HepG2 (cell line): ENCODE results near the gene SMAD2. TPM values are rescaled to one million over a fixed set of nuclear protein-coding genes. Genes with fewer than 3 reads are reported as not detected.

Experiments
- ATAC-seq: fragments of 200-7000 bp; cut with Tn5 transposase; 3 replicates; pipeline ENCODE4 v1.9.1; 2020; ENCODE audit warnings: mild to moderate bottlenecking, moderate library complexity
- BruUV-seq: library from RNA; stranded (reverse); fragments of 400-500 nt; replicated peaks from 2 replicates; lab custom pipeline; 2021; lab: Mats Ljungman, UMichigan
- CTCF ChIA-PET: fragments of 300-600 bp; formaldehyde crosslinking; extraction: SDS; loops from one replicate; lab custom pipeline; 2021; ENCODE audit warnings: low total read pairs, inconsistent platforms, low intra/inter-chr PET ratio; lab: Yijun Ruan, JAX
- POLR2A ChIA-PET: fragments of 350-600 bp; sonication (Branson Sonifier 250); formaldehyde crosslinking; loops from one replicate; lab custom pipeline; 2020; ENCODE audit warnings: antibody characterized with exemption, inconsistent platforms; lab: Yijun Ruan, JAX
- DNase-seq: peaks from one replicate; pipeline ENCODE4 v3.0.0-alpha.2; 2015; ENCODE audit warnings: low spot score
- FAIRE-seq: peaks from 3 replicates; lab custom pipeline; 2011; peaks lifted over from hg19 to GRCh38; lab: Jason Lieb, UNC
- H2AFZ ChIP-seq: one replicate; pipeline ENCODE4 v1.6.1; 2011; ENCODE audit warnings: low read length, inconsistent platforms
- H3K27ac ChIP-seq: fragments of 300-600 bp; 3 replicates; pipeline ENCODE4 v1.8.0; 2011; ENCODE audit warnings: mixed run types, mild to moderate bottlenecking, mixed read lengths, low read length, inconsistent platforms; ENCODE audit not compliant: insufficient read depth; ENCODE audit errors: extremely low read length
- H3K27me3 ChIP-seq, 2 experiments: fragments of 200-600 bp in 1 of 2; 2 replicates in 1 of 2; 3 replicates in 1 of 2; pipeline versions ENCODE4 v1.6.0 to v1.8.0; 2011; ENCODE audit warnings: low read length in 2 of 2, mild to moderate bottlenecking in 2 of 2, moderate library complexity in 2 of 2, inconsistent platforms in 1 of 2; ENCODE audit not compliant: insufficient read depth in 2 of 2, control insufficient read depth in 1 of 2
- H3K36me3 ChIP-seq, 2 experiments: fragments of 200-600 bp in 1 of 2; replicated peaks in 1 of 2; 2 replicates in 1 of 2; 3 replicates in 1 of 2; pipeline versions ENCODE4 v1.5.1 to v1.8.0; 2011; ENCODE audit warnings: low read length in 2 of 2, inconsistent platforms in 1 of 2; ENCODE audit not compliant: insufficient read depth in 2 of 2, control insufficient read depth in 1 of 2
- H3K4me1 ChIP-seq: 2 replicates; pipeline ENCODE4 v1.5.1; 2012; ENCODE audit warnings: low read length, inconsistent platforms; ENCODE audit not compliant: insufficient read depth
- H3K4me2 ChIP-seq: 2 replicates; pipeline ENCODE4 v1.6.0; 2011; ENCODE audit warnings: low read depth, low read length, inconsistent platforms
- H3K4me3 ChIP-seq, 3 experiments: fragments of 200-600 bp in 1 of 3; sonication (generic), shearing (Covaris generic) in 1 of 3; replicated peaks in 1 of 3; 2 replicates each; pipeline ENCODE4 v1.5.1; 2011 to 2016; ENCODE audit warnings: low read length in 3 of 3, inconsistent platforms in 2 of 3, low read depth in 2 of 3, mild to moderate bottlenecking in 2 of 3, control low read depth in 1 of 3, mixed read lengths in 1 of 3; ENCODE audit not compliant: insufficient read depth in 1 of 3
- H3K79me2 ChIP-seq: one replicate; pipeline ENCODE4 v1.6.1; 2011; ENCODE audit warnings: low read length, inconsistent platforms; ENCODE audit not compliant: insufficient read depth
- H3K9ac ChIP-seq: 2 replicates; pipeline ENCODE4 v1.6.0; 2011; ENCODE audit warnings: mild to moderate bottlenecking, low read depth, low read length, inconsistent platforms; ENCODE audit not compliant: insufficient read depth
- H3K9me3 ChIP-seq: 2 replicates; pipeline ENCODE4 v1.5.1; 2012; ENCODE audit warnings: mild to moderate bottlenecking, low read length
- H4K20me1 ChIP-seq: 2 replicates; pipeline ENCODE4 v1.6.0; 2011; ENCODE audit warnings: inconsistent platforms, mild to moderate bottlenecking, low read length, moderate library complexity; ENCODE audit not compliant: insufficient read depth
- AGO1 ChIP-seq: fragments of 200-400 bp; formaldehyde crosslinking; IDR thresholded peaks from 2 replicates; pipeline ENCODE4 v1.6.1; 2017; ENCODE audit warnings: mild to moderate bottlenecking, low read depth, low read length, moderate library complexity; ENCODE audit not compliant: poor library complexity, severe bottlenecking
- AHR ChIP-seq: IDR thresholded peaks from 2 replicates; pipeline ENCODE4 v1.6.1; 2018; ENCODE audit warnings: missing genetic modification reagents, missing compliant biosample characterization
- ARID2 ChIP-seq: sonication (generic); formaldehyde crosslinking; IDR thresholded peaks from 2 replicates; pipeline ENCODE4 v1.8.1; 2022; ENCODE audit warnings: mild to moderate bottlenecking, missing genetic modification reagents, borderline replicate concordance
- CERS6 ChIP-seq: sonication (generic); formaldehyde crosslinking; IDR thresholded peaks from 2 replicates; pipeline ENCODE4 v1.5.0; 2020; ENCODE audit warnings: missing genetic modification reagents
- E2F2 ChIP-seq: sonication (generic); formaldehyde crosslinking; IDR thresholded peaks from 2 replicates; pipeline ENCODE4 v1.4.0; 2020; ENCODE audit warnings: missing genetic modification reagents, borderline replicate concordance
- HNRNPLL ChIP-seq: fragments of 200-400 bp; formaldehyde crosslinking; IDR thresholded peaks from 2 replicates; pipeline ENCODE4 v1.6.1; 2017; ENCODE audit warnings: mild to moderate bottlenecking, low read depth, low read length; ENCODE audit not compliant: poor library complexity, severe bottlenecking
- MIXL1 ChIP-seq: IDR thresholded peaks from 2 replicates; pipeline ENCODE4 v1.6.1; 2016
- NR3C1 ChIP-seq: sonication (generic); formaldehyde crosslinking; IDR thresholded peaks from 2 replicates; pipeline ENCODE4 v1.4.0; 2020; ENCODE audit warnings: missing genetic modification reagents
- POLR2G ChIP-seq: fragments of 200-400 bp; formaldehyde crosslinking; IDR thresholded peaks from 2 replicates; pipeline ENCODE4 v1.6.1; 2018; ENCODE audit warnings: mild to moderate bottlenecking, low read depth, low read length, moderate library complexity
- ZFP90 ChIP-seq: sonication (generic); formaldehyde crosslinking; IDR thresholded peaks from 2 replicates; pipeline ENCODE4 v1.8.0; 2022; ENCODE audit warnings: missing genetic modification reagents, mild to moderate bottlenecking, inconsistent platforms, borderline replicate concordance
- ZNF431 ChIP-seq: sonication (generic); formaldehyde crosslinking; IDR thresholded peaks from 2 replicates; pipeline ENCODE4 v1.9.0; 2022; ENCODE audit warnings: missing genetic modification reagents, low read depth, mild to moderate bottlenecking, borderline replicate concordance
- ZNF547 ChIP-seq: sonication (generic); formaldehyde crosslinking; IDR thresholded peaks from 2 replicates; pipeline ENCODE4 v1.5.1; 2020; ENCODE audit warnings: mild to moderate bottlenecking, missing genetic modification reagents
- ZNF678 ChIP-seq: sonication (generic); formaldehyde crosslinking; IDR thresholded peaks from 2 replicates; pipeline ENCODE4 v1.4.0; 2020; ENCODE audit warnings: mild to moderate bottlenecking, missing genetic modification reagents
- ZNF720 ChIP-seq: sonication (generic); formaldehyde crosslinking; IDR thresholded peaks from 2 replicates; pipeline ENCODE4 v1.4.0; 2020; ENCODE audit warnings: missing genetic modification reagents
- ZNF841 ChIP-seq: sonication (generic); formaldehyde crosslinking; IDR thresholded peaks from 2 replicates; pipeline ENCODE4 v1.8.1; 2023; ENCODE audit warnings: missing genetic modification reagents, borderline replicate concordance
- WGBS: methylation state at CpG from one replicate; pipeline ENCODE4 v1.1.6; 2017; ENCODE audit warnings: low lambda C conversion rate; 5-methylcytosine and 5-hydroxymethylcytosine counted together
- in situ Hi-C: cut with HindIII; loops from 2 replicates; pipeline ENCODE4 v1.10.0; 2017; ENCODE audit warnings: low pct_unique_long_range_greater_than_20kb; ENCODE audit not compliant: extremely low pct_ligation_motif_present
- intact Hi-C: fragments of 100-400 bp; cut with micrococcal nuclease; formaldehyde crosslinking; loops from one replicate; pipeline ENCODE4 v1.10.0; 2022; ENCODE audit not compliant: unreplicated experiment
- polyA plus RNA-seq, 8 experiments: library from polyadenylated mRNA; depleted of rRNA in 3 of 8; stranded (reverse) in 7 of 8; unstranded in 1 of 8; fragments of >200 nt; fragmentation: Illumina TruSeq in 4 of 8; extraction: Trizol in 4 of 8; gene quantifications; 2 replicates each; pipeline versions ENCODE4 v1.2.1 to v1.2.3, GENCODE V29; 2011 to 2016; ENCODE audit warnings: low read depth in 4 of 8, missing spikeins in 1 of 8, mixed read lengths in 1 of 8; ENCODE audit not compliant: insufficient read depth in 1 of 8
- total RNA-seq, 5 experiments: library from RNA; depleted of rRNA; stranded (reverse); fragments of >200 nt; fragmentation: Illumina TruSeq; extraction: Trizol; gene quantifications; 2 replicates each; pipeline ENCODE4 v1.2.3, GENCODE V29; 2016; ENCODE audit warnings: low read depth in 1 of 5
- TF ChIP-seq, protein P1 (sequence below): sonication (generic); formaldehyde crosslinking; IDR thresholded peaks from 2 replicates; pipeline ENCODE4 v1.9.0; 2021; ENCODE audit warnings: missing genetic modification reagents, borderline replicate concordance
- TF ChIP-seq, protein P2 (sequence below): IDR thresholded peaks from 2 replicates; pipeline ENCODE4 v1.6.1; 2016; ENCODE audit warnings: low read depth
- TF ChIP-seq, protein P3 (sequence below): conservative IDR thresholded peaks from 2 replicates; pipeline ENCODE4 v1.6.1; 2018; ENCODE audit warnings: missing genetic modification reagents

Gene SMAD2
- total and polyA plus RNA-seq, 2 of the 13 experiments (the other 11 are each of a cell fraction or from before 2014, with no cell fraction given), result 40.2 to 96.2 TPM

DNA sequence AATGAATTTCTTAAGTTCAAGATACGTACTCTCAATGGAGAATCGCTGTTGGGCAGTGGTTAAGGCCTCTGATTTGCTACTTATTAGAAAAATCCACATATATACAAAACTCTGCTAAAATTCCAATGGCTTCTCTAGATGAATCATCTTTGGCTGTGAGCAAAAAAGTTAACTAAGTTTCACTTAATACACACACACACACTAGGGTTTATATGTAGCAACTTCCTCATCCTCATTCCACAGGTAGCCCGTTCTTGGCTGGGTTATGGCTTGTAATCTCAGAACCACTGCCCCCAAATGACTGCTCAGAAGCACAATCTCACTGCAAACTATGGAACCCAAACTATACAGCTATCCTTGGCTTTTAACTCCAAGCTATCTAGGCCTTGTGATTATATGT, 99.7 kb downstream of the SMAD2 start:
- 99% methylated on average over 3 of the region's 3 CpGs for WGBS
- FAIRE-seq (no peak), DNase-seq (no peak), ATAC-seq (no peak)
- Histone ChIP-seq H3K79me2 (no peaks in the 10 kb centered on the region), H2AFZ (no peak overlapping the region), H3K27me3 (no peaks in the 10 kb centered on the region; a peak in 1 of 5 replicates), H3K9me3 (no peaks in the 10 kb centered on the region), H4K20me1 (no peaks in the 10 kb centered on the region), H3K4me2 (no peak overlapping the region), H3K36me3 (no peaks in the 10 kb centered on the region), H3K4me3 (no peak overlapping the region), H3K9ac (no peak overlapping the region), H3K27ac (no peak overlapping the region), H3K4me1 (no peaks in the 10 kb centered on the region)
- in situ Hi-C loops (no loop called here), intact Hi-C loops (no loop called here)
- no TSS peak for BruUV-seq
- ChIA-PET POLR2A (no interaction called here), CTCF (no interaction called here)
- TF ChIP-seq ZNF841 (no peak), AGO1 (no peak), HNRNPLL (no peak), AHR (CRISPR knock-in tag) (no peak), ZNF547 (no peak), CERS6 (CRISPR knock-in tag) (no peak), ZNF431 (no peak), POLR2G (no peak), MIXL1 (CRISPR knock-in tag) (no peak), ZFP90 (CRISPR knock-in tag) (no peak), E2F2 (CRISPR knock-in tag) (no peak), ZNF678 (no peak), NR3C1 (CRISPR knock-in tag) (no peak), ARID2 (CRISPR knock-in tag) (no peak), ZNF720 (CRISPR knock-in tag) (no peak)
- TF ChIP-seq, protein P1, sequence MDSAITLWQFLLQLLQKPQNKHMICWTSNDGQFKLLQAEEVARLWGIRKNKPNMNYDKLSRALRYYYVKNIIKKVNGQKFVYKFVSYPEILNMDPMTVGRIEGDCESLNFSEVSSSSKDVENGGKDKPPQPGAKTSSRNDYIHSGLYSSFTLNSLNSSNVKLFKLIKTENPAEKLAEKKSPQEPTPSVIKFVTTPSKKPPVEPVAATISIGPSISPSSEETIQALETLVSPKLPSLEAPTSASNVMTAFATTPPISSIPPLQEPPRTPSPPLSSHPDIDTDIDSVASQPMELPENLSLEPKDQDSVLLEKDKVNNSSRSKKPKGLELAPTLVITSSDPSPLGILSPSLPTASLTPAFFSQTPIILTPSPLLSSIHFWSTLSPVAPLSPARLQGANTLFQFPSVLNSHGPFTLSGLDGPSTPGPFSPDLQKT (CRISPR knock-in tag), result no peak
- TF ChIP-seq, protein P2, sequence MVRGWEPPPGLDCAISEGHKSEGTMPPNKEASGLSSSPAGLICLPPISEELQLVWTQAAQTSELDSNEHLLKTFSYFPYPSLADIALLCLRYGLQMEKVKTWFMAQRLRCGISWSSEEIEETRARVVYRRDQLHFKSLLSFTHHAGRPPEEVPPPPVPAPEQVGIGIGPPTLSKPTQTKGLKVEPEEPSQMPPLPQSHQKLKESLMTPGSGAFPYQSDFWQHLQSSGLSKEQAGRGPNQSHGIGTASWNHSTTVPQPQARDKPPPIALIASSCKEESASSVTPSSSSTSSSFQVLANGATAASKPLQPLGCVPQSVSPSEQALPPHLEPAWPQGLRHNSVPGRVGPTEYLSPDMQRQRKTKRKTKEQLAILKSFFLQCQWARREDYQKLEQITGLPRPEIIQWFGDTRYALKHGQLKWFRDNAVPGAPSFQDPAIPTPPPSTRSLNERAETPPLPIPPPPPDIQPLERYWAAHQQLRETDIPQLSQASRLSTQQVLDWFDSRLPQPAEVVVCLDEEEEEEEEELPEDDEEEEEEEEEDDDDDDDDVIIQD (CRISPR knock-in tag), result no peak
- TF ChIP-seq, protein P3, sequence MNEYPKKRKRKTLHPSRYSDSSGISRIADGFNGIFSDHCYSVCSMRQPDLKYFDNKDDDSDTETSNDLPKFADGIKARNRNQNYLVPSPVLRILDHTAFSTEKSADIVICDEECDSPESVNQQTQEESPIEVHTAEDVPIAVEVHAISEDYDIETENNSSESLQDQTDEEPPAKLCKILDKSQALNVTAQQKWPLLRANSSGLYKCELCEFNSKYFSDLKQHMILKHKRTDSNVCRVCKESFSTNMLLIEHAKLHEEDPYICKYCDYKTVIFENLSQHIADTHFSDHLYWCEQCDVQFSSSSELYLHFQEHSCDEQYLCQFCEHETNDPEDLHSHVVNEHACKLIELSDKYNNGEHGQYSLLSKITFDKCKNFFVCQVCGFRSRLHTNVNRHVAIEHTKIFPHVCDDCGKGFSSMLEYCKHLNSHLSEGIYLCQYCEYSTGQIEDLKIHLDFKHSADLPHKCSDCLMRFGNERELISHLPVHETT, result no peak
